Neural cell (in vitro differentiated cells): ENCODE measurements around the gene CELA3A.

Source experiments
- CTCF ChIP-seq: fragments of 450-650 bp; IDR thresholded peaks from 2 replicates; pipeline ENCODE4 v1.5.1; 2014; ENCODE audit warnings: antibody characterized with exemption, mild to moderate bottlenecking, moderate library complexity; ENCODE audit not compliant: poor library complexity, severe bottlenecking
- EZH2 ChIP-seq: fragments of 200-600, 300-800 bp; shearing (Covaris generic), sonication (generic); IDR thresholded peaks from 2 replicates; pipeline ENCODE4 v1.6.1; 2014; ENCODE audit warnings: antibody characterized with exemption, low read length, borderline replicate concordance, mild to moderate bottlenecking; ENCODE audit not compliant: insufficient read depth, poor library complexity, severe bottlenecking

- TF ChIP-seq CTCF (no peak), EZH2 (no peak)
Observed at GRCh38 chr1:21955058-21955457, 46.4 kb upstream of the CELA3A start.
